Fibroblast of pulmonary artery (primary cell): ENCODE data around the gene OR10P1.

Experiments used
- DNase-seq: peaks from one replicate; pipeline ENCODE4 v3.0.0-alpha.2; 2010; ENCODE audit warnings: low read depth
- H3K4me3 ChIP-seq: replicated peaks from 2 replicates; pipeline ENCODE4 v1.5.1; 2011; ENCODE audit warnings: low read depth, mild to moderate bottlenecking, control low read depth, low read length, moderate library complexity
- CTCF ChIP-seq: IDR thresholded peaks from 2 replicates; pipeline ENCODE4 v1.5.1; 2011; ENCODE audit warnings: mild to moderate bottlenecking, control low read depth, low read length, inconsistent platforms; ENCODE audit errors: missing control alignments

OR10P1 gene

GRCh38 chr12:55658635-55659391 lies 22.1 kb downstream of the OR10P1 start:
- peak; percentile 36 for DNase-seq
- no peak overlapping the region for H3K4me3 ChIP-seq
- TF ChIP-seq CTCF = no peak

GRCh38 chr12:55659486-55660385 lies 23.0 kb downstream of the OR10P1 start:
- peak; percentile 62 for TF ChIP-seq CTCF
- DNase-seq = peak; percentile 81
- no peak overlapping the region for H3K4me3 ChIP-seq

GRCh38 chr12:55663391-55663790 lies 26.7 kb downstream of the OR10P1 start:
- no peak for DNase-seq
- H3K4me3 ChIP-seq = no peak overlapping the region
- TF ChIP-seq CTCF = no peak

GRCh38 chr12:55664826-55665225 lies 28.1 kb downstream of the OR10P1 start:
- TF ChIP-seq CTCF = no peak
- no peak for DNase-seq
- no peak overlapping the region for H3K4me3 ChIP-seq

- no peak overlapping the region for H3K4me3 ChIP-seq
- no peak for TF ChIP-seq CTCF
- DNase-seq = no peak
These were observed 29.8 kb downstream of the OR10P1 start for GRCh38 chr12:55666508-55666907.

- H3K4me3 ChIP-seq = no peak overlapping the region
- TF ChIP-seq CTCF = no peak
- no peak for DNase-seq
These were observed 33.6 kb downstream of the OR10P1 start for GRCh38 chr12:55670276-55670675.
